Activated naive CD8-positive, alpha-beta T cell (primary cell): ENCODE data around the gene ITGB1.

Source experiments
- H3K27ac Mint-ChIP-seq: one replicate; pipeline ENCODE4 v1.8.0; 2021; ENCODE audit warnings: mixed read lengths
- H3K27me3 Mint-ChIP-seq: one replicate; pipeline ENCODE4 v1.8.0; 2021; ENCODE audit warnings: mixed read lengths
- H3K36me3 Mint-ChIP-seq: one replicate; pipeline ENCODE4 v1.8.0; 2021; ENCODE audit warnings: mixed read lengths
- H3K4me1 Mint-ChIP-seq: one replicate; pipeline ENCODE4 v1.8.0; 2021; ENCODE audit warnings: low read depth, mixed read lengths
- H3K4me3 Mint-ChIP-seq: one replicate; pipeline ENCODE4 v1.8.0; 2021; ENCODE audit warnings: mild to moderate bottlenecking, mixed read lengths
- H3K9me3 Mint-ChIP-seq: one replicate; pipeline ENCODE4 v1.8.0; 2021; ENCODE audit warnings: low read depth, mixed read lengths

ITGB1 gene

DNA sequence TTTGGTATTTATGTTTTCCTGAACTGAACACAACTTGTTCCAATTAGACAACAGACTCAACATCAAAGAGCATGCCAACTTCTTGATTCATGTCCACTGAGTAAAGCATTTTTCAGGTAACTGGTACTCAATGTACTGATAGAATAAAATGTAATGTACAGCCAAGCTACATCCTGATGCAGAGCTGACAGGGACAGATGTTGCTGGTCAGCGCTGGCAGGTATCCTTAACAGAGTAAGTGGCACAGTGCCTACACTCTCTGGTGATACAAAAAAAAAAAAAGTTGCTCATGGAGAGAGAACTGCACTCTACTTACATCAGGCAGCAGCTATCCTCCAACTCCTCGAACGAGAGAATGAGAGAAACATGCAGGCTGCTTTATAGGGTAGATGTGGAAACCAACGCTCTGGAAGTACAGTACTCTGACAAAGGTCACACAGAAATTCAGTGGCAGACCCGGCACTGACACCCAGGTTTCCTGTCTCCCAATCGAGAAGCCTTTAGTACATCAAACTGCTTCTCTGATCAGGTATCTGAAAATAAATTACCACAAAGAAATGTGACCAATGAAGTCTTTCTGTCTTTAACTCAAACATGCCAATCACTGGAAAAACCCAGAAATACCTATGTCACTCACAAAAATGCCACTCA, 4.6 kb downstream of the ITGB1 start:
- H3K27ac Mint-ChIP-seq: peak overlapping the region; percentile 55
- H3K36me3 Mint-ChIP-seq: no peaks in the 10 kb centered on the region
- no peaks in the 10 kb centered on the region for H3K9me3 Mint-ChIP-seq
- peak overlapping the region; percentile 67 for H3K4me3 Mint-ChIP-seq
- H3K27me3 Mint-ChIP-seq: no peaks in the 10 kb centered on the region
- peaks cover 74% of the 10 kb centered on the region for H3K4me1 Mint-ChIP-seq

DNA sequence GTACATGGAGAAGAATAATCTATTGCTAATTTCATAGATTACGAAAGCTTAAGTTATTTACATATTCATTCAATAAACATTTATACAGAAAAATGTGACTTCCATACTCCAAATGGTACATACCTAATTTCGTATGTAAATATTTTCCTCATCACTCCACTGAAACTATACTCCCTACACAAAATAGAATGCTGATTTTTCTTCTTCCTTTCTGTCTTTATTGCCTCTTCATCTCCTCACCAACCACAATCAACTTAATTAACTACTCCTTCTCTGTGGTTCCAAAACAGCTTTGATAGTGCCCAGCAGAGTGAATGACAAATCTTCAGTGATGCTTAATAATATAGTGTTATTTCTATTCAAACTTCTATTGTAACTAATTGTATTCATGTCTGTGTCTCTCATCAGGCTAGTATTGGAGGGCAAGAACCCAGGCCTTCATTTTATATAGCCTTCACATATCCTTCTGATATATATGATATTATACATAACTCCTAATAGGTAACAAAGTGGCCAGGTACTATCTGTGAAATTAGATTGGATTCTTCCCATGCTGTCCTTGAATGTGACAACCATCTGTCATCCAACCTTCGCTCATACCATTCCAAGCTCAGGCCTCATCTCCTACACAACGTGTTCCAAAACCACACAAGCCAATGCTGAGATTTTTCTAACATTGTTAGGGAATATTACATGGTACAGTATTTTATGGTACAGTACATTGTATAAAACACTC, 5.3 kb downstream of the ITGB1 start:
- H3K4me1 Mint-ChIP-seq: peaks cover 81% of the 10 kb centered on the region
- H3K9me3 Mint-ChIP-seq: no peaks in the 10 kb centered on the region
- no peaks in the 10 kb centered on the region for H3K27me3 Mint-ChIP-seq
- peak overlapping the region; percentile 67 for H3K4me3 Mint-ChIP-seq
- peak overlapping the region; percentile 18 for H3K27ac Mint-ChIP-seq
- H3K36me3 Mint-ChIP-seq: no peaks in the 10 kb centered on the region

DNA sequence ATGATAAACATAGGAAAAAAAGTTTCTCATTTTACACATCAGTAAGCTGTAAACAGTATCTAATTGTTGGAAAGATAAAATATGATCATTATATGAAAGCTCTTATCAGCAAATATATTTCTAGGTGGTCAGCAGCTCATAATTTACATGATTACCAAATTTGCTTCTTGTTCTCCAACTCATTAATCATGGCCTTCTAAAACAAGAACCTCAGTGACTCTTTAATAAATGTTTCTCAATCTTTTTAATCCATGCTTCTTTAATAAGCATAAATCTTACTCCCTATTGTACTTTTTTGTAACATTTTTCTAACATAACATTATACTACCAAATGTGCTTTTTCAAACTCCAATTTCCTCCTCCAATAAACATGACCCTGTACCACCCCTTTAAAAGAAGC, 5.9 kb downstream of the ITGB1 start:
- Mint-ChIP-seq H3K9me3 (no peaks in the 10 kb centered on the region), H3K4me3 (peak overlapping the region; percentile 38), H3K4me1 (peaks cover 85% of the 10 kb centered on the region)

DNA sequence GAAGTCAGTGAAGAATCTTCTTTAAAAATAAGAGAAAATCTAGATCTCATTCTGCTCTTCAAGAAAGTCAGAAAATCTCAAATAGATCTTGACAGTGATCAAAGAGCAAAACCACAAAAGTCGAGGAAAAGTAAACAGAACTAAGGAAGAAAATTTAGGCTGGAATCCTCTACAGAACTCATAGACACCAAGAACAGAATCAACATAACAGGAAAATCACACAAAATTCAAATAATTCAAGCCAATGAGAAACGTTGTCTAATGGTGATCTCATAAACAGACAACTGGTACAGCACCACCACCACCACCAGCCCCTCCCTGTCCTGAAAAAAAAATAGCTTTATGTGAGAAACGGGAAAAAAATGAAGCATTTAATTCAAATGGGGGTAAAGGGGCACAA, 6.9 kb downstream of the ITGB1 start:
- H3K9me3 Mint-ChIP-seq: no peaks in the 10 kb centered on the region
- peaks cover 82% of the 10 kb centered on the region for H3K4me1 Mint-ChIP-seq
- no peak overlapping the region for H3K4me3 Mint-ChIP-seq
- H3K27ac Mint-ChIP-seq: peak overlapping the region; percentile 55
- H3K36me3 Mint-ChIP-seq: no peaks in the 10 kb centered on the region
- no peaks in the 10 kb centered on the region for H3K27me3 Mint-ChIP-seq

More for the DNA sequence above, 5.9 kb downstream of the ITGB1 start:
- H3K27ac Mint-ChIP-seq: peak overlapping the region; percentile 18
- H3K27me3 Mint-ChIP-seq: no peaks in the 10 kb centered on the region
- H3K36me3 Mint-ChIP-seq: no peaks in the 10 kb centered on the region

DNA sequence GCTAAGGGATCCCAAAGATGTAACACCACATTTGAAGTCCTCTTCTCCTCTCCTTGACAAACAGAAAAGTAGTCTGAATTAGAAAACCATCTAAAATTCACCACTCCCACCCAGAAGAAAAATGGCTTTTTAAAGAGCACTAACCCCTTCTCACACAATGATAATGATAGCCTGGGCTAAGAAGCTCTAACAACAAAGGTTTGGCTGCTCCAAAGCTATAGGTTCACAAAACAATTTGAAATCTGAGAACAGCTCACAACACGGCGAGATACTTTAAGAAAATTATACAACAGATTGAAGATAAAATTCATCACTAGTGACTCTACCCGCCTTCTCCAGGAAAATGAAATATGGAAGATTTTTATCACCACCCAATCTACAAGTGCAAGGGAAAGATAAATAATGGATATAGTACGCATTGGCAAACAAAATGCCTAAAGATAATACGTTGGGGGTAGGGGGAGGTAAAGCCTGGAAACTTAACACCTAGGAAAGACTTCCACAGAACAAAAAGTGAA, 7.4 kb downstream of the ITGB1 start:
- H3K27ac Mint-ChIP-seq: peak overlapping the region; percentile 55
- H3K27me3 Mint-ChIP-seq: no peaks in the 10 kb centered on the region
- peaks cover 81% of the 10 kb centered on the region for H3K4me1 Mint-ChIP-seq
- H3K9me3 Mint-ChIP-seq: no peaks in the 10 kb centered on the region
- H3K36me3 Mint-ChIP-seq: no peaks in the 10 kb centered on the region
- peak overlapping the region; percentile 39 for H3K4me3 Mint-ChIP-seq

DNA sequence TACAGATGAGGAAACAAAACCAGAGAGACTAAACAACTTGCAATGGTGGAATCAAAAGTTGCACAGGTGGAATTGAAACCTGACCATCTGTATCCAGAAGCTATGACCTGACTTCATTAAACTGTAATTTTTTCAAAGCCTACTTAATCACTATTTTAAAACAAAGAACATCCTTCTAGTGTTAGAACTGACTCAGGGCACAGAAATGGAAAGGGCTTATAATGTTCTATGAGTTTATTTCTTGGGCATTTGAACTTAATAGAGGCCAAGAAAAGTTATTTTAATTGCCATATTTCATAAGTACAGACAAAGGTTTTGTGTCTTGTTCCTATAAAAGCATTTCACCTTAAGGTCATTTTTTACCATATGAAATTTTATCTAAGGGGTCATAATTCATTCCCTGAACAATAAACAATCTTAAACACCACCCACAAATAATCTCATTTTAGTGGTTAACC, 8.8 kb downstream of the ITGB1 start:
- H3K27me3 Mint-ChIP-seq: no peaks in the 10 kb centered on the region
- H3K36me3 Mint-ChIP-seq: no peaks in the 10 kb centered on the region
- peak overlapping the region; percentile 38 for H3K27ac Mint-ChIP-seq
- H3K4me1 Mint-ChIP-seq: peaks cover 67% of the 10 kb centered on the region
- no peaks in the 10 kb centered on the region for H3K9me3 Mint-ChIP-seq
- peak overlapping the region; percentile 22 for H3K4me3 Mint-ChIP-seq

DNA sequence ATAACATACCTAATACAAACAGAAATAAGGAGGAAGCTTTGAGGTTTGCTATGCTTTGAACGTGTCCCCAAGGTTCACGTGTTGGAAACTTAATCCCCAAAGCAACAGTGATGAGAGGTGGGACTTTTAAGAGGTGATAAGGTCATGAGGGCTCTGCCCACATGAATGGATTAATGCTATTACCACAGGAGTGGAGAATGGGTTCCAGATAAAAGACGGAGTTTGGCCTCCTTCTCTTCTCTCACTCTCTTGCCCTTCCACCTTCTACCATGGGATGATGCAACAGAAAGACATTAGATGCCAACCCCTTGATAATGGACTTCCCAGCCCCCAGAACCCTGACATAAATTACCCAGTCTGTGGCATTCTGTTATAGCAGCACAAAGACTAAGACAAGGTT, 9.6 kb downstream of the ITGB1 start:
- H3K9me3 Mint-ChIP-seq: no peaks in the 10 kb centered on the region
- H3K4me1 Mint-ChIP-seq: peaks cover 62% of the 10 kb centered on the region
- H3K36me3 Mint-ChIP-seq: no peaks in the 10 kb centered on the region
- H3K4me3 Mint-ChIP-seq: no peak overlapping the region
- H3K27ac Mint-ChIP-seq: peak overlapping the region; percentile 37
- no peaks in the 10 kb centered on the region for H3K27me3 Mint-ChIP-seq

DNA sequence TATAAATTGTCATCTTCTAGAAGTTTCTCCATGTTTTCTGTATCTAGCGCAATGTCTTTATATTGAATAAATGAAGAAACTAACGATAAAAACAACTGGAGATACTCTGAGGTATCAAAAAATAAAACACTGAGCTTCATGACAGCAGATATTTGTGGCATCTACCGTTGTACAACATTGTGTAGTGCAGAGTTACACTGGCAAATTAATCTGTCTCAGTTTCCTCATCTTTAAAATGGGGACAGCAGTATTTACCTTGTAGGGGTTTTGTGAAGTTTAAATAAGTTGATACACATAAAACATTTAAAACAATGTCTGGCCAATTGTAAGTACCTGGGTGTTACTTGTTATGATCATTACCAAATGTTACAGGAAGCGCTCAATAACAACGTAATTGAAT, 10.4 kb downstream of the ITGB1 start:
- peaks cover 57% of the 10 kb centered on the region for H3K4me1 Mint-ChIP-seq
- H3K4me3 Mint-ChIP-seq: no peak overlapping the region
- H3K27ac Mint-ChIP-seq: peak overlapping the region; percentile 22
- no peaks in the 10 kb centered on the region for H3K27me3 Mint-ChIP-seq
- no peaks in the 10 kb centered on the region for H3K9me3 Mint-ChIP-seq
- no peaks in the 10 kb centered on the region for H3K36me3 Mint-ChIP-seq

DNA sequence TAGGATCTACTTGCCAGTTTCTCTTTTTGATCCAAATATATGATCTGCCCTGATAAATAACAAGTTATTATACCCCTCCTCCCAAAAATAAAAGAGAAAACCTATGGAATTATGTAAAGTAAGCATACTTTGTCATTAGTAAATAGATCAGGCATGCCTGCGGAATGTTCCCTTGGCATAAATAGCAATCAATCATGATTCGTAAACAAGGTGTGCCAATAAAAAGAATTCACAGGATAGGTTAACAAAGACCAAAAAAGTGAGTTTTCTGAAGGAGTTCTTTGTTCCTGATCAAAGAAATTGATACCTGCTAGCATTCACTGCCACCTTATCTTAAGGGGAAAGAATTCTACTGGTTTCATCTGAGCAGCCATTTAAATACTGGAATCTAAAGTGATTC, 11.9 kb downstream of the ITGB1 start:
- H3K36me3 Mint-ChIP-seq: no peaks in the 10 kb centered on the region
- peak overlapping the region; percentile 16 for H3K27ac Mint-ChIP-seq
- no peaks in the 10 kb centered on the region for H3K27me3 Mint-ChIP-seq
- no peaks in the 10 kb centered on the region for H3K9me3 Mint-ChIP-seq
- H3K4me3 Mint-ChIP-seq: no peak overlapping the region
- H3K4me1 Mint-ChIP-seq: peaks cover 52% of the 10 kb centered on the region

DNA sequence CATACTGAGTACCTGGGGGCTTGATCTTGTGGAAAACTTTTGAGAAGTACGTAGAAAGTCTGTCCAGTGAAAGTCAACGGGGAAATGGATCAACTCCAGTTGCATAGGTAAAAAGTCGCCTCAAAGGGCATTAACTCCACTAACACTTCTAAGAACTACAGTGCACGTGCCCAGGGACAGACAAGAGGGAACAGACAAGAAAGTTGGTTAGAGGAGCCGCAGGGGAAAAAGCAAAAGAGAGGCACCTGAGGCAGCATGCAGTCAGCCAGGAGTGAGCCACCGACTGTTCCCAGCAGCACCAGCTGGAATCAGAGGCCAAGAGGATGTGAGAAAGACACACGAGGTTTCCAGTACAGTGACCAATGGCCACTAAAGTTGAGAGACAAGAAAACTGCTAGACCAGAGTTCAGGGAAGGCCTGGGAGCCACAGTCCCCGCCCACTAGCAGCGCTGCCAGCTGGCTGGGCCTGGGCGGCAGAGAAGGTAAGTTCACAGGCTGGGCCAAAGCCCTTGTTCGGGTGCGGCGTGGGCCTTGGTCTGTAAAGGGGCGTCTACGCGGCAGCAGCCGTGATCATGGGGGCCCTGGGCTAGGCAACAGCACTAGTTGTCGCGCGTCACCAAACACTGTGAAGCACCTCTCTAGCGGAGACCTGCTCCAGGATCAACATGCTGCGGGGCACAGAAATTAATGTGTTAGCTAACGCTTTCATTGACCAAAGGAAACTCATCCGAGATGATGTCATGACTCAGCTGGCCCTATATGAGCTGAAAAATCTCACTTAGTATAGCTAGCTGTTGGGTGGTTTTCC, 14.0 kb downstream of the ITGB1 start:
- no peak overlapping the region for H3K27ac Mint-ChIP-seq
- H3K9me3 Mint-ChIP-seq: no peaks in the 10 kb centered on the region
- H3K4me1 Mint-ChIP-seq: peaks cover 45% of the 10 kb centered on the region
- no peak overlapping the region for H3K4me3 Mint-ChIP-seq
- no peaks in the 10 kb centered on the region for H3K27me3 Mint-ChIP-seq
- H3K36me3 Mint-ChIP-seq: peaks cover 2% of the 10 kb centered on the region

DNA sequence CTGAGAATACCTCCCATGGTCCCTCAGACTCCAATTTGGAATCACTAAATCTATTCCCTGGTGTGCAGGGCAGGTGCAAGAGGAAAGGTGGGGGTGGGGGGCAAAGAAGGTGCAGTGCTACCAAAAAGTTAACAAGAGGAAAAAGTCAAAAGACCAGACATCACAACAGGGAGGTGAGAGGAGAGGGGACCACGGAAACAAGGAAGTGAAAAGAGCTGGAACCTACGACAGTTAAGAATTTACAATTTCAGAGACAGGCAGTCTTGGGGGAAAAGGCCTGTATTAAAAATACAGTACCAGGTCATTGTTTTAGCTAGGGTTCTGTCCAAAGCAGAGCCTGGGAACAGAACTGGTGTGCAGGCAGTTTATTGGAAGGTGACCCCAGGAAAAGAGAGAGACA, 14.6 kb downstream of the ITGB1 start:
- no peaks in the 10 kb centered on the region for H3K9me3 Mint-ChIP-seq
- peaks cover 2% of the 10 kb centered on the region for H3K36me3 Mint-ChIP-seq
- H3K27me3 Mint-ChIP-seq: no peaks in the 10 kb centered on the region
- H3K4me3 Mint-ChIP-seq: peak overlapping the region; percentile 22
- H3K4me1 Mint-ChIP-seq: peaks cover 45% of the 10 kb centered on the region
- no peak overlapping the region for H3K27ac Mint-ChIP-seq

DNA sequence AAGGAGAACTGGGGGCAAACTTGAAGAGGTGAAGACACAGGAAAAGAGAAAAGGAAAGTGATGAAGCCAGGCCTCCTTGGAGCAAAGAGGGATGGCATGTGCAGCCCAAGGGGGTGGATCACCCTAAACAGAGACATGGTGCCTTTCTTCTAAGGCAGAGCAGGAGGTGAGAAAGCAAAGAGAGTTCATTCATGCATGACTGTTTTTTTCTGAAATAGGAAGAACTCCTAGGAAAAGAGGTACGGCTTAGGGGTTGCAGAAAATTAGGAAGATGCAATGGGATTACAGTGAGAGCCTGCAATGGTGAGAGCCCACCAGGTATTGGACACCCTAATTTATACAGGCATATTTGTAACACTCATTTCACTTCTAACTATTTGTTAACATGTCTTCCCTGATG, 15.9 kb downstream of the ITGB1 start:
- no peaks in the 10 kb centered on the region for H3K27me3 Mint-ChIP-seq
- peaks cover 2% of the 10 kb centered on the region for H3K36me3 Mint-ChIP-seq
- H3K9me3 Mint-ChIP-seq: no peaks in the 10 kb centered on the region
- no peak overlapping the region for H3K27ac Mint-ChIP-seq
- peaks cover 43% of the 10 kb centered on the region for H3K4me1 Mint-ChIP-seq
- peak overlapping the region; percentile 1 for H3K4me3 Mint-ChIP-seq

DNA sequence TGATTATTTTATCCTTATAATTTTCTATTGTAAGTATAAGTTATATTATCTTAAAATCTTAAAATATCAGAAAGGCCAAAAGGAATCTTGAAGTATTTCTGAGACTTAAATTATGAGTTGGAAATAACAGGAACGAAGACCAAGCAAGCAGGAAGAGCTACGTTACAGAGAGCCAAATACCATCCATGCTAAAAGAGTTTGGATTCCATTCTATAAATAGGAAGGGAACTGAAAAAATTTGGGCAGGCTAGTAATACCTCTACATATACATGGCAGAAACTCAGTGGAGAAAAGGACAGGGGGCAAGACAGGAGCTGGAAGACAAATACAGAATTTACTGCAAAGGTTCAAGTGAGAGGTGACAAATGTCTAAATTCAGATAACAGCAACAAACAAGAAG, 16.7 kb downstream of the ITGB1 start:
- H3K4me3 Mint-ChIP-seq: no peak overlapping the region
- no peak overlapping the region for H3K27ac Mint-ChIP-seq
- H3K27me3 Mint-ChIP-seq: no peaks in the 10 kb centered on the region
- H3K4me1 Mint-ChIP-seq: peaks cover 41% of the 10 kb centered on the region
- H3K9me3 Mint-ChIP-seq: no peaks in the 10 kb centered on the region
- H3K36me3 Mint-ChIP-seq: peaks cover 2% of the 10 kb centered on the region

DNA sequence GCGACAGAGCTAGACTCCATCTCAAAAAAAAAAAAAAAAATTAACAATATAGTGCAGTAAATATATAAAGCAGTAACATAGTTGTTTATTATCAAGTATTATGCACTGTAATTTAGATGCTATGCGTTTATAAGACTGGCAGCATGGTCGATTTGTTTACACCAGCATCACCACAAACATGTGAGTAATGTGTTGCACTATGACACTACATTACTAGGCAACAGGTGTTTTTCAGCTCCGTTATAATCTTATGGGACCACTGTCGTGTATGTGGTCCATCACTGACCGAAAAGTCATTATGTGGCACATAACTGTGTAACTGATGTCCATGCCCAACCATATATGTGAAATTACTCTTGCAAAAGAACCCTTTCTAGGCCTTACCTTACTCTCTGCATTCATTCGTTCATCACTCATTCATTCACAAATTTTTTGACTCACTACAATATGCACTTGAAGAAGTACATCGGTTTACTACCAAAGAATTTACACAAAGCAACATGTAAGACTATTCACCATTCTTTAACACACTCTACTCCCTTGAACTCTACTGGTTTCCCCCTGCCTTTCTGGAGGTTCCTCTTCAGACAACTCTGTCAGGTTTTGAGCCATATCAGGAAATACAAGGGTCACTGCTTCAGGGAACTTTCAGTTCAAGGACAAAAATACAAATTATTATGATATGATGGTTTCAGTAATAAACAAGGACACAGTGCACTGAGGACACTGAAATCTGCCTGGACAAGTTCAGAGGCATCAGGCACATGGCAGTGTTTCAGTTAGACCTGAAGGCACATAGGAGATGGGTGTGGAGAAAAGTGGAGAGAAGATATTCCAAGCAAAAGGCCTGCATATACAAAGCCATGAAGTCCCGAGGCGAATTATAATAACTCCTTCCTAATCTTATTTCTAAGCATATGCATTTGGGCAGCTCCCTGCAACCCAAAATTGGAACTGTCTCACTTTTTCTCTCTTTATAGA, 17.4 kb downstream of the ITGB1 start:
- H3K27me3 Mint-ChIP-seq: no peaks in the 10 kb centered on the region
- H3K4me3 Mint-ChIP-seq: no peak overlapping the region
- H3K27ac Mint-ChIP-seq: no peak overlapping the region
- H3K9me3 Mint-ChIP-seq: no peaks in the 10 kb centered on the region
- H3K4me1 Mint-ChIP-seq: peaks cover 39% of the 10 kb centered on the region
- peaks cover 2% of the 10 kb centered on the region for H3K36me3 Mint-ChIP-seq
